GM18505 (cell line): Measurements from ENCODE around the gene ECE2.

Experiments used
- ATAC-seq: cut with Tn5 transposase; IDR thresholded peaks from one replicate; pipeline ENCODE4 v1.9.1; 2021; ENCODE audit not compliant: unreplicated experiment
- POLR2A ChIP-seq: IDR thresholded peaks from 4 replicates; pipeline ENCODE4 v1.6.1; 2011; ENCODE audit warnings: borderline replicate concordance; ENCODE audit not compliant: insufficient read depth, insufficient read length; ENCODE audit errors: extremely low read depth

ECE2 gene

DNA sequence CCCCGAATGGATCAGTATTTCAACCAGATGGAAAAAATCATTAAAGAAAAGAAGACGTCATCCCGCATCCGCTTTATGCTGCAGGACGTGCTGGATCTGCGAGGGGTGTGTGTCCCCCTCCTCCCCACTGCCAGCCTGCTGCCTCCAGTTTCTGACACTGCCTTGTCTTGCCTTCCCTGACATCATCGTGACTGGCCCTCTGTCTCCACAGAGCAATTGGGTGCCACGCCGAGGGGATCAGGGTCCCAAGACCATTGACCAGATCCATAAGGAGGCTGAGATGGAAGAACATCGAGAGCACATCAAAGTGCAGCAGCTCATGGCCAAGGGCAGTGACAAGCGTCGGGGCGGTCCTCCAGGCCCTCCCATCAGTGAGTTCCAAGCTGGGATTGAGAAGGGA is 49.4 kb downstream of the ECE2 start:
- ATAC-seq = no peak
- TF ChIP-seq POLR2A = no peak

DNA sequence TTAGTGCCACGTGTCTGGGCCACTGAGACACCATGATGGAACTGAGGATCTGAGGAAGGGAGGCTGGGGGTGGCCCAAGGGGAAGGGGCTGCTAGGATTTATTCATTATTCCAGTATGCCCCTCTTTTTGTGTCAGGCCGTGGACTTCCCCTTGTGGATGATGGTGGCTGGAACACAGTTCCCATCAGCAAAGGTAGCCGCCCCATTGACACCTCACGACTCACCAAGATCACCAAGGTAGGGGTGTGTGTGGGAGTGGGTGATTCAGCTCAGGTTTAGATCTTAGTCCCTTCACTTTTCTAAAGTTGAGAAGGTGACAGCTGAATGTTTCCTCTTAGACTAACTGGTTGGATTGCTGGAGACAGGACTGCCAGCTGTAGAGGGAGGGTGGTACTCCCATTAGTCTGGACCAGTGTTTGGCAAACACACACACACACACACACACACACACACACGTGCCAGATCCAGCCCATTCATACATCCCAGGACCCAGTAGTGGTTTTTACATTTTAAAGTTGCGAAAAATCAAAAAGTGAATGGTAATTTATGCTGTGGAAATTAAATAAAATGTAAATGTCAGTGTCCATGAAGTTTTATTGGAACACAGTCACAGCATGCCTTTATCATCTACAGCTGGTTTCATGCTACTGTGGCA is 50.0 kb downstream of the ECE2 start:
- TF ChIP-seq POLR2A = no peak

GRCh38 chr3:184327171-184327570 is 51.3 kb downstream of the ECE2 start:
- no peak for ATAC-seq
- no peak for TF ChIP-seq POLR2A

More for the DNA sequence above, 50.0 kb downstream of the ECE2 start:
- no peak for ATAC-seq

DNA sequence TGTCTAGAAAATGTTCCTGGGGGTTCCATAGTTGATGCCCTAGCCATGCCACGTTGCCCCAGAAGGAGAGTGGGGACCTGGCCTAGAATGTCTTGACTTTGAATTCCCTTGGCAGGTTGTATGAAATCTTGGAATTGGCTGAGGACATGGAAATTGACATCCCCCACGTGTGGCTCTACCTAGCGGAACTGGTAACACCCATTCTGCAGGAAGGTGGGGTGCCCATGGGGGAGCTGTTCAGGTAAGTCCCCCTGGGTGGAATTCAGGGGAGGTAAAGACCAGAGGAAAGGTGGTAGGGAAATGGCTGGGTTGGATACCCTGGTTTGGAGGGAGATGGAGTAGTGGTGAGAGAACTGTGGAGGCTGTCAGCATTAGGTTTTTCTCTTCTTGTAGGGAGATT is 52.7 kb downstream of the ECE2 start:
- no peak for TF ChIP-seq POLR2A
- ATAC-seq = no peak

- no peak for ATAC-seq
- TF ChIP-seq POLR2A = no peak
Observed at GRCh38 chr3:184332370-184333090, 56.7 kb downstream of the ECE2 start.

GRCh38 chr3:184333190-184333589 is 57.4 kb downstream of the ECE2 start:
- no peak for TF ChIP-seq POLR2A
- no peak for ATAC-seq

DNA sequence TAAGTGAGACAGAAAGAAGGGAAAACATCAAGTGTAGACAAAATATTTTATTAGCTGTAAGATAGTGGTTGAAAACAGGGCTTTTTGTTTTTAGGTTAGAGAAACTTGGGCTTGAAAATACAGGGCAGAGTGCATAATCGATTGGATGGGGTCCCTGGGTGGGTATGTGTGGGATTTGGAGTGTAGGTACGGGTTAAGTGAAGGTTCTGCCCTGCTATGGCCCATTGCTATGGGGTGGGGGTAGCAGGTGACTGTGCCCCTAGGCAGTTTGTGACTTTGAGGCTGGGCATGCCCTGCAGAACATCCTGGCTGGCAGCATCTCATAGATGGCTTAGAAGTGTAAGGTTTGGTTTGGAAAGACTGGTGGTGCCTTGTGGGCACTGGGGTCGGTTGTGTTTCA is 57.9 kb downstream of the ECE2 start:
- no peak for ATAC-seq
- TF ChIP-seq POLR2A = no peak

DNA sequence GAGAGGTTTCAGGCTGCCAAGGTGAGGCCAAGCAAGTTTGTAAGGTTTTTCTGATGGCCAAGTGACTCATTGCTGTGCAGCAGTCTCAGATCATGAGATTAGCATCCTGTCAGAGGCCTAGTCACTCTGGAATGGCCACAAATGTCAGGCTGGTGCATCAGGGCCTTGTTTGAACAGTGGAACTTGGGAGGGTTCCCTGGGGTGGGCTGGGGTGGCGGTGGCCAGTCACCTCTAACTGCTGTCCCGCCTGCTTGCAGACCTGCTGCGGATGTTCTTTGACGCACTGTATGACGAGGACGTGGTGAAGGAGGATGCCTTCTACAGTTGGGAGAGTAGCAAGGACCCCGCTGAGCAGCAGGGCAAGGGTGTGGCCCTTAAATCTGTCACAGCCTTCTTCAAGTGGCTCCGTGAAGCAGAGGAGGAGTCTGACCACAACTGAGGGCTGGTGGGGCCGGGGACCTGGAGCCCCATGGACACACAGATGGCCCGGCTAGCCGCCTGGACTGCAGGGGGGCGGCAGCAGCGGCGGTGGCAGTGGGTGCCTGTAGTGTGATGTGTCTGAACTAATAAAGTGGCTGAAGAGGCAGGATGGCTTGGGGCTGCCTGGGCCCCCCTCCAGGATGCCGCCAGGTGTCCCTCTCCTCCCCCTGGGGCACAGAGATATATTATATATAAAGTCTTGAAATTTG is 58.8 kb downstream of the ECE2 start:
- TF ChIP-seq POLR2A = no peak
- no peak for ATAC-seq

- no peak for ATAC-seq
- TF ChIP-seq POLR2A = no peak
Observed at GRCh38 chr3:184335291-184335660, 59.5 kb downstream of the ECE2 start.

DNA sequence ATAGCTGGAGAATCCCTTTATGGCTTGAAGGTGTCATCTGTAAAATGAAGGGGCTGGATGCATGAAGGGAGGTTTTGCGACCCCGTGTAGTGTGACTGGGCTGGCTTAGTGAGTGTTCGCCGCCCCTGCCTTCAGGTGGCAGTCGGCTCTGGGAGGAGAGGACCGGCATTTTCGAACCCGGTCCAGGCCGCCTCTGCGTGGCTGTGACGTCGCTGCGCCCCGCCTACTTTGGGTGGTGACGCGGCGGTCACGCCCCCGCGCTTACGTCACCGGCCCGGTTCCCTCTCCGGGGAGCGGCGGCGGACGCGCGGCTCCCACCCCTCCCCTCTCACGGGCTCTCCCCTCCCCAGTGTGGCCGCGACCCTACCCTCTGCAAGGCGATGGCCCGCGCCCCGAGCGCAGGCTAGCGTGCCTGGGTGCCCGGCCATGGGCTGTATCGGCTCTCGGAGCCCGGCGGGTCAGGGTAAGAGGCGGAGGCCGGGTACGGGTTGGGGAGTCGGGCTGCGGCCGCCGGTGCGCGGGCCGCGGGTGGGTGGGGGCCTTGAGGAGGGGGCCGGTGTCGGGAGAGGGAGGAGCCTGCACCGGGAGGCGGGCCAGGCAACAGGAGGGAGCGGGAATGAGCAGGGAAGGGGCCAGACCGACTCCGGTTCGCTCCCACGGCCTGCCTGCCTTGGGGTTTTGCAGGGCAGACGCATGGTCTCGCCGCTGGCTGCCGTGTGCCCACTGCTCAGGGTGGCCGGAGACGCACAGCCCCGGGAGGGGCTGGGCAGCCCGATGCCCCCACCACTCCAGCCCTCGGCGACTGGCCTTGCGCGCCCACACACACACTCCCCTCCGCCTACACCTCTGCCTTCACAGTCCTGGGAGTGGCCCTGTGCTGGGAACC is 60.1 kb downstream of the ECE2 start:
- TF ChIP-seq POLR2A = peak; percentile 50
- peak; percentile 81 for ATAC-seq

DNA sequence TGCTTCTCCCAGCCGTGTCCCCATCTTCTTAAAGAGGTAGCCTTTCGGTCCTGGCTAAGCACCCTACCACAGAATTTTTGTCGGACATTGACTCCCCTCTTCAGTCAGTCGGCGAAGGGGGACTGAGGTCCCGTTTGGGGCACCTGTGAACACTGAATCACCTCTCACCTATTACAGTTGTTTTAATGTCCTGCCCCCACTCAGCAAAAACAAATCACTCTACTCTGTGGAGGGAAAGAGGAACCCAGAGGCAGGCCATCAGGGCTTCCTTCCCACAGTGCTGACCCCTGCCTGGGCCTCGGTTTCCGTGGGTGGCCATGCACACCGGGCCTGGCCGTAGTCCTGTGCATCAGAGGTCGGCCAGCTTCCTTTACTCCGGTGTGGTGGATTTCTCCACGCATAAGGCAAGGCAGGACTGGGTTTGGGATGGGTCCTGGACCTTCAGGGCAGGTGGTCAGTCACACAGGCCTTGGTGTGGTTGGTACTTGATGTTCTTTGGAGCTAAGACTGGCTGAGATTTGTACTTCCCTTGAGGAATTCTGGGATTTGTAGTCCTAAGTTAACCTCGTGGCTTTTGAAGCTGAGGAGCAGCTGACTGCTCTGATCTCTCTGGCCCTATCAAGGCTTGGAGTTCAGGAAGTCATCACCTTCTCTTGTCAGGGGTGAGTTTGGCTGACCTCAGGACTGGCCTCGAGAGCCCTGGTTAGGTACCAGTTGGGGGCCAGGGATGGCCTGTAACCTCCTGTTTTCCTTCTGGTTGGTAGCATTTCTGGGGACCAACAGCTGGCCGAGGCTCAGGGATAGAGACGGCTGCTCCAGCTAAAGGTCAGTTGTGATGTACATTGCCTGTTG is 61.0 kb downstream of the ECE2 start:
- ATAC-seq = no peak
- TF ChIP-seq POLR2A = no peak

GRCh38 chr3:184337399-184337714 is 61.5 kb downstream of the ECE2 start, which contains the start of gene FAM131A:
Gene FAM131A (plus strand): TSS chr3:184337600. CDS start chr3:184337631, 31 bp downstream.
- no peak for ATAC-seq
- TF ChIP-seq POLR2A = no peak

GRCh38 chr3:184337981-184338380 is 62.2 kb downstream of the ECE2 start:
- TF ChIP-seq POLR2A = no peak
- no peak for ATAC-seq

DNA sequence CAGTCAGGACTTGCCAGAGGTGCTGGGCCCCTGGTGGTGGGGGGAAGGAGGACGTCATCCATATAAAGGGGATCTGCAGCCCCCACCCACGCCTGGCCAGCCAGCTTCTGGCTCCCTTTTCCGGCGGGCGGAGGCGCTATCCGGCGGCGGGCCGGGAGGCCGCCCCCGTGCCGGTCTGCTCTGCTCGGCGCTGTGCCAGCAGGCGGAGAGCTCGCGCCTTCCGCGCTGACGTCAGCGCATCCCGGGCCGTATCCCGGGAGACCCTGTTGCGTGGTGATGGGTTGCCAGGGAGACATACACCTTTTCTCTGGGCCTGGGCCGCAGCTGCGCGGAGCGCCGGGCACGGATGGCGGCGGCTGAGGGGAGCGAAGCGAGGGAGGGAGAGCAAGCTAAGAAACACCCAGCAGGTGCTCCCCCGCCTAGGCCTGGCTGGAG is 62.7 kb downstream of the ECE2 start:
- TF ChIP-seq POLR2A = no peak
- no peak for ATAC-seq
